H1 (cell line): ENCODE results near the gene CDHR5. TPM values are rescaled to one million over a fixed set of nuclear protein-coding genes. Genes with fewer than 3 reads are reported as not detected.

ENCODE experiments used
- CTCF ChIA-PET: fragments of 300-600 bp; sonication (Branson Sonifier 250); formaldehyde crosslinking; loops from one replicate; lab custom pipeline; 2021; ENCODE audit not compliant: partially characterized antibody; lab: Charles Lee
- POLR2A ChIA-PET: fragments of 300-600 bp; sonication (Branson Sonifier 250); formaldehyde crosslinking; loops from one replicate; lab custom pipeline; 2021; ENCODE audit warnings: inconsistent platforms; ENCODE audit not compliant: partially characterized antibody; lab: Charles Lee
- DNase-seq, 2 experiments: peaks; one replicate each; pipeline versions ENCODE4 v3.0.0 to v3.0.0-alpha.2; 2010 to 2022; ENCODE audit warnings: low spot score in 2 of 2, low read depth in 1 of 2, mixed read lengths in 1 of 2
- FAIRE-seq: peaks from 2 replicates; lab custom pipeline; 2011; peaks lifted over from hg19 to GRCh38; lab: Jason Lieb, UNC
- H2AFZ ChIP-seq: 2 replicates; pipeline ENCODE4 v1.8.1; 2012; ENCODE audit warnings: low read length, inconsistent platforms
- H2AK5ac ChIP-seq: 2 replicates; pipeline ENCODE4 v1.6.1; 2013; ENCODE audit warnings: low read depth, low read length
- H2BK120ac ChIP-seq: replicated peaks from 2 replicates; pipeline ENCODE3; 2013; ENCODE audit warnings: low read depth, low read length, inconsistent platforms
- H2BK12ac ChIP-seq: 2 replicates; pipeline ENCODE4 v1.6.1; 2013; ENCODE audit warnings: low read depth, low read length
- H2BK15ac ChIP-seq: 2 replicates; pipeline ENCODE4 v1.6.1; 2013; ENCODE audit warnings: low read length
- H2BK20ac ChIP-seq: 2 replicates; pipeline ENCODE4 v1.6.1; 2013; ENCODE audit warnings: low read length
- H2BK5ac ChIP-seq: 2 replicates; pipeline ENCODE4 v1.6.1; 2013; ENCODE audit warnings: low read depth, low read length
- H3K14ac ChIP-seq: 2 replicates; pipeline ENCODE4 v1.6.1; 2013; ENCODE audit warnings: inconsistent platforms; ENCODE audit not compliant: insufficient read length
- H3K18ac ChIP-seq: 2 replicates; pipeline ENCODE4 v1.6.1; 2013; ENCODE audit warnings: low read length; ENCODE audit errors: extremely low read depth
- H3K23ac ChIP-seq: 2 replicates; pipeline ENCODE4 v1.6.1; 2013; ENCODE audit warnings: inconsistent platforms; ENCODE audit not compliant: insufficient read length
- H3K23me2 ChIP-seq: 2 replicates; pipeline ENCODE4 v1.6.1; 2013; ENCODE audit warnings: low read depth, low read length
- H3K27ac ChIP-seq: 2 replicates; pipeline ENCODE4 v1.6.1; 2011; ENCODE audit warnings: low read depth, low read length, inconsistent platforms
- H3K27me3 ChIP-seq, 4 experiments: replicated peaks in 1 of 4; 1 replicate in 1 of 4; 2 replicates in 3 of 4; pipeline versions ENCODE4 v1.6.1 to v1.8.1; 2011 to 2013; ENCODE audit warnings: low read length in 3 of 4, mild to moderate bottlenecking in 3 of 4, inconsistent platforms in 2 of 4, mixed read lengths in 2 of 4, moderate library complexity in 1 of 4; ENCODE audit not compliant: control insufficient read depth in 3 of 4, insufficient read depth in 3 of 4; ENCODE audit errors: extremely low read depth in 1 of 4
- H3K36me3 ChIP-seq, 4 experiments: 2 replicates each; pipeline versions ENCODE4 v1.6.1 to v1.8.1; 2011 to 2013; ENCODE audit warnings: mild to moderate bottlenecking in 4 of 4, low read length in 3 of 4, moderate library complexity in 2 of 4, control low read depth in 1 of 4, inconsistent platforms in 1 of 4; ENCODE audit not compliant: insufficient read depth in 4 of 4, control insufficient read depth in 2 of 4
- H3K4ac ChIP-seq: replicated peaks from 2 replicates; pipeline ENCODE3; 2013; ENCODE audit warnings: low read length, low read depth, mixed read lengths, inconsistent platforms; ENCODE audit not compliant: insufficient read length
- H3K4me1 ChIP-seq, 4 experiments: replicated peaks in 1 of 4; 1 replicate in 1 of 4; 2 replicates in 3 of 4; pipeline versions ENCODE4 v1.6.1 to v1.8.1; 2011 to 2013; ENCODE audit warnings: low read length in 3 of 4, inconsistent platforms in 2 of 4, mixed read lengths in 1 of 4; ENCODE audit not compliant: insufficient read depth in 4 of 4, control insufficient read depth in 3 of 4
- H3K4me2 ChIP-seq, 2 experiments: 2 replicates each; pipeline versions ENCODE4 v1.6.1 to v1.8.1; 2011 to 2013; ENCODE audit warnings: low read depth in 2 of 2, low read length in 2 of 2, control low read depth in 1 of 2, inconsistent platforms in 1 of 2, mild to moderate bottlenecking in 1 of 2; ENCODE audit not compliant: insufficient read depth in 1 of 2
- H3K4me3 ChIP-seq, 4 experiments: fragments of 200-600, 300-600 bp in 1 of 4; sonication (generic), shearing (Covaris generic), sonication (Bioruptor Twin) in 1 of 4; 2 replicates each; pipeline versions ENCODE4 v1.5.1 to v1.8.1; 2011 to 2016; ENCODE audit warnings: low read length in 4 of 4, low read depth in 3 of 4, control low read depth in 2 of 4, inconsistent platforms in 2 of 4, mild to moderate bottlenecking in 2 of 4, mixed read lengths in 1 of 4, moderate library complexity in 1 of 4; ENCODE audit not compliant: insufficient read depth in 2 of 4; ENCODE audit errors: extremely low read depth in 1 of 4
- H3K56ac ChIP-seq: replicated peaks from 2 replicates; pipeline ENCODE3; 2013; ENCODE audit warnings: low read depth, mild to moderate bottlenecking, mixed read lengths, low read length, inconsistent platforms; ENCODE audit not compliant: insufficient read length
- H3K79me1 ChIP-seq: 2 replicates; pipeline ENCODE4 v1.6.1; 2013; ENCODE audit warnings: low read depth, low read length, control low read depth
- H3K79me2 ChIP-seq, 2 experiments: 2 replicates each; pipeline versions ENCODE4 v1.6.1 to v1.8.1; 2012 to 2013; ENCODE audit warnings: low read length in 2 of 2, mild to moderate bottlenecking in 2 of 2, inconsistent platforms in 1 of 2; ENCODE audit not compliant: insufficient read depth in 2 of 2, control insufficient read depth in 1 of 2
- H3K9ac ChIP-seq, 4 experiments: replicated peaks in 1 of 4; 1 replicate in 1 of 4; 2 replicates in 3 of 4; pipeline versions ENCODE4 v1.6.1 to v1.8.1; 2011 to 2013; ENCODE audit warnings: low read depth in 3 of 4, low read length in 3 of 4, control low read depth in 2 of 4, mild to moderate bottlenecking in 2 of 4, moderate library complexity in 2 of 4, inconsistent platforms in 1 of 4; ENCODE audit errors: extremely low read depth in 1 of 4
- H3K9me3 ChIP-seq, 2 experiments: 2 replicates each; pipeline versions ENCODE4 v1.6.1 to v1.8.1; 2012 to 2013; ENCODE audit warnings: mild to moderate bottlenecking in 2 of 2, moderate library complexity in 2 of 2, control low read depth in 1 of 2, inconsistent platforms in 1 of 2, low read depth in 1 of 2, low read length in 1 of 2, mixed read lengths in 1 of 2; ENCODE audit not compliant: insufficient read depth in 2 of 2
- H4K20me1 ChIP-seq, 2 experiments: replicated peaks in 1 of 2; 2 replicates each; pipeline versions ENCODE3 to v1.8.1; 2011 to 2013; ENCODE audit warnings: inconsistent platforms in 2 of 2, low read length in 2 of 2, mild to moderate bottlenecking in 1 of 2; ENCODE audit not compliant: insufficient read depth in 2 of 2, control insufficient read depth in 1 of 2
- H4K5ac ChIP-seq: 2 replicates; pipeline ENCODE4 v1.6.1; 2013; ENCODE audit warnings: low read length, low read depth, mixed read lengths, inconsistent platforms; ENCODE audit not compliant: insufficient read length
- H4K8ac ChIP-seq: 2 replicates; pipeline ENCODE4 v1.8.0; 2013; ENCODE audit warnings: mild to moderate bottlenecking, moderate library complexity, low read length, inconsistent platforms; ENCODE audit not compliant: insufficient read depth; ENCODE audit errors: extremely low read depth
- H4K91ac ChIP-seq: replicated peaks from 2 replicates; pipeline ENCODE3; 2013; ENCODE audit warnings: low read length, mixed read lengths, inconsistent platforms; ENCODE audit not compliant: insufficient read length
- BACH1 ChIP-seq: IDR thresholded peaks from 2 replicates; pipeline ENCODE4 v1.6.1; 2012; ENCODE audit warnings: low read length, improper control_type of control experiment
- CEBPB ChIP-seq: IDR thresholded peaks from 2 replicates; pipeline ENCODE4 v1.6.1; 2012; ENCODE audit warnings: low read depth, low read length
- HDAC2 ChIP-seq, 2 experiments: fragments of 300-600 bp in 1 of 2; sonication (generic) in 1 of 2; IDR thresholded peaks; 2 replicates each; pipeline ENCODE4 v1.6.1; 2011 to 2012; ENCODE audit warnings: low read depth in 2 of 2, low read length in 2 of 2, mild to moderate bottlenecking in 2 of 2, moderate library complexity in 2 of 2, borderline replicate concordance in 1 of 2, inconsistent platforms in 1 of 2
- RBBP5 ChIP-seq: IDR thresholded peaks from 2 replicates; pipeline ENCODE4 v1.7.1; 2012; ENCODE audit warnings: low read depth, mild to moderate bottlenecking, inconsistent platforms, low read length, moderate library complexity, borderline replicate concordance
- RXRA ChIP-seq: IDR thresholded peaks from 2 replicates; pipeline ENCODE4 v1.6.1; 2011; ENCODE audit warnings: low read depth, mild to moderate bottlenecking, low read length, moderate library complexity; ENCODE audit not compliant: insufficient read depth
- SAP30 ChIP-seq: fragments of 300-600 bp; sonication (generic); IDR thresholded peaks from 2 replicates; pipeline ENCODE4 v1.7.1; 2012; ENCODE audit warnings: low read length, moderate library complexity, mild to moderate bottlenecking, inconsistent platforms; ENCODE audit not compliant: insufficient read depth, insufficient replicate concordance
- WGBS, 2 experiments: shearing (Covaris generic) in 1 of 2; methylation state at CpG; one replicate each; pipeline versions ENCODE4 v1.1.6 to v1.1.7; 2013 to 2015; ENCODE audit warnings: low lambda C conversion rate in 2 of 2, mixed read lengths in 2 of 2, inconsistent platforms in 1 of 2, low coverage in 1 of 2, missing lambda C conversion rate in 1 of 2; ENCODE audit not compliant: insufficient replicate concordance in 2 of 2, insufficient coverage in 1 of 2, insufficient read length in 1 of 2; ENCODE audit errors: extremely low coverage in 1 of 2, missing lambda C conversion rate in 1 of 2; 5-methylcytosine and 5-hydroxymethylcytosine counted together
- polyA plus RNA-seq, 7 experiments: library from polyadenylated mRNA; depleted of rRNA in 3 of 7; stranded (reverse) in 5 of 7; unstranded in 2 of 7; fragments of >200 nt in 5 of 7; fragments of 200-250 nt in 2 of 7; gene quantifications; 1 replicate in 5 of 7; 2 replicates in 1 of 7; 4 replicates in 1 of 7; pipeline versions ENCODE4 v1.2.1 to v1.2.3, GENCODE V29; 2011 to 2013; ENCODE audit warnings: missing spikeins in 2 of 7, mixed read lengths in 2 of 7
- total RNA-seq: library from RNA; stranded (reverse); fragmentation: NEBNext Ultra II Directional; extraction: Animal tissue kit (Norgen Biotek cat#: 25700); gene quantifications from 2 replicates; pipeline ENCODE4 v1.2.1, GENCODE V29; 2021
- TF ChIP-seq, protein P1 (sequence below): IDR thresholded peaks from 2 replicates; pipeline ENCODE4 v1.6.1; 2012; ENCODE audit warnings: inconsistent platforms
- TF ChIP-seq, protein P2 (sequence below): IDR thresholded peaks from 2 replicates; pipeline ENCODE4 v1.6.1; 2011; ENCODE audit warnings: low read depth, mild to moderate bottlenecking, low read length; ENCODE audit not compliant: insufficient read depth
- TF ChIP-seq, protein P3 (sequence below): IDR thresholded peaks from 2 replicates; pipeline ENCODE4 v1.6.1; 2011; ENCODE audit warnings: low read length, improper control_type of control experiment

CDHR5 gene
- total and polyA plus RNA-seq, 2 of the 8 experiments (the other 6 are each of a cell fraction or from before 2014, with no cell fraction given), result not detected

- H3K27me3 ChIP-seq, result peaks cover 12 to 32% (median 28%) of the 10 kb centered on the region in 4 experiments
- CTCF ChIA-PET, result interaction anchor here (1.0 to 1.8 kb wide), 5 partner anchors 17 to 115 kb away, joined by 3 to 4 read pairs (median 3); partner anchors contain the start of gene TALDO1
- POLR2A ChIA-PET, result interaction anchor here (0.6 to 1.6 kb wide), 15 partner anchors 17 to 201 kb away, joined by 3 to 10 read pairs (median 3); partner anchors contain the start of genes POLR2L and TSPAN4
- TF ChIP-seq, protein P1, sequence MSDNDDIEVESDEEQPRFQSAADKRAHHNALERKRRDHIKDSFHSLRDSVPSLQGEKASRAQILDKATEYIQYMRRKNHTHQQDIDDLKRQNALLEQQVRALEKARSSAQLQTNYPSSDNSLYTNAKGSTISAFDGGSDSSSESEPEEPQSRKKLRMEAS, result no peak
- TF ChIP-seq, protein P2, sequence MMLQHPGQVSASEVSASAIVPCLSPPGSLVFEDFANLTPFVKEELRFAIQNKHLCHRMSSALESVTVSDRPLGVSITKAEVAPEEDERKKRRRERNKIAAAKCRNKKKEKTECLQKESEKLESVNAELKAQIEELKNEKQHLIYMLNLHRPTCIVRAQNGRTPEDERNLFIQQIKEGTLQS, result no peak
- TF ChIP-seq, protein P3, sequence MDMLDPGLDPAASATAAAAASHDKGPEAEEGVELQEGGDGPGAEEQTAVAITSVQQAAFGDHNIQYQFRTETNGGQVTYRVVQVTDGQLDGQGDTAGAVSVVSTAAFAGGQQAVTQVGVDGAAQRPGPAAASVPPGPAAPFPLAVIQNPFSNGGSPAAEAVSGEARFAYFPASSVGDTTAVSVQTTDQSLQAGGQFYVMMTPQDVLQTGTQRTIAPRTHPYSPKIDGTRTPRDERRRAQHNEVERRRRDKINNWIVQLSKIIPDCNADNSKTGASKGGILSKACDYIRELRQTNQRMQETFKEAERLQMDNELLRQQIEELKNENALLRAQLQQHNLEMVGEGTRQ, result no peak
- no peak for TF ChIP-seq BACH1
- TF ChIP-seq SAP30, result no peak
- no peak for TF ChIP-seq RXRA
- TF ChIP-seq RBBP5, result no peak
- TF ChIP-seq HDAC2 (IDR thresholded peaks at IDR 0.05; ENCODE audit: borderline replicate concordance in 1 of 2, low read depth in 2 of 2, low read length in 2 of 2), result no peak
- TF ChIP-seq CEBPB, result no peak
Measured at GRCh38 chr11:641806-642370, 17.1 kb upstream of the CDHR5 start.

More at GRCh38 chr11:641806-642370, 17.1 kb upstream of the CDHR5 start:
- no peak overlapping the region for H2AFZ ChIP-seq
- H3K4me3 ChIP-seq, result no peak overlapping the region
- 89% methylated on average over 16 of the region's 19 CpGs; no CpG with 5 or more reads in 1 of the 2 experiments for WGBS, 2 experiments
- 0 out of 2 replicates have a peak overlapping the region, but pooled peaks have one; percentile 13 for H3K27ac ChIP-seq
- H3K18ac ChIP-seq, result no peak overlapping the region
- H4K5ac ChIP-seq, result no peak overlapping the region
- H2BK5ac ChIP-seq, result 0 out of 2 replicates have a peak overlapping the region, but pooled peaks have one; percentile 35
- H3K36me3 ChIP-seq, result peaks cover 0 to 3% (median 0%) of the 10 kb centered on the region in 4 experiments; a peak in 1 of 8 replicates
- no peak overlapping the region for H2BK15ac ChIP-seq
- no peak overlapping the region for H2BK20ac ChIP-seq
- no peak overlapping the region for H3K4ac ChIP-seq
- FAIRE-seq (no peak), DNase-seq (no peak)
- no peak overlapping the region for H4K91ac ChIP-seq
- no peaks in the 10 kb centered on the region for H3K79me1 ChIP-seq
- H3K9me3 ChIP-seq, result no peaks in the 10 kb centered on the region; a peak in 1 of 4 replicates
- H3K79me2 ChIP-seq, result no peaks in the 10 kb centered on the region
- H2BK12ac ChIP-seq, result no peak overlapping the region
- H4K8ac ChIP-seq, result no peak overlapping the region
- peaks cover 0 to 5% of the 10 kb centered on the region in 2 experiments for H4K20me1 ChIP-seq
- H3K14ac ChIP-seq, result no peak overlapping the region
- H3K9ac ChIP-seq, result no peak overlapping the region
- peaks cover 18% of the 10 kb centered on the region; the same call in 1 of the 2 replicates for H3K23me2 ChIP-seq
- no peak overlapping the region for H2BK120ac ChIP-seq
- H3K56ac ChIP-seq, result no peak overlapping the region
- H3K23ac ChIP-seq, result no peak overlapping the region
- H3K4me2 ChIP-seq, result no peak overlapping the region
- H3K4me1 ChIP-seq, result peaks cover 0 to 28% (median 18%) of the 10 kb centered on the region in 4 experiments; a peak in 6 of 7 replicates
- no peak overlapping the region for H2AK5ac ChIP-seq
